Measurements from ENCODE around the gene NDUFB8.
"Not testable (repeated sequence)": the region's sequence is repeated elsewhere in the genome, so short reads cannot be mapped to it uniquely, and the experiment has no call there.

The NDUFB8 gene

GRCh38 chr10:100529475-100530298, at the start of gene NDUFB8:
TSS of gene NDUFB8 (minus strand) at chr10:100529871. CDS start at chr10:100529851, 20 bp downstream.
- in situ Hi-C loops (cut with MboI; ENCODE audit: low sequenced_read_pairs): no loop called here

- in situ Hi-C loops (cut with MboI; ENCODE audit: low sequenced_read_pairs): no loop called here
Measured at GRCh38 chr10:100576282-100576635, 46.6 kb upstream of the NDUFB8 start.

- in situ Hi-C loops (cut with MboI; ENCODE audit: low sequenced_read_pairs): no loop called here
Measured at GRCh38 chr10:100575585-100576281, 46.1 kb upstream of the NDUFB8 start.

GRCh38 chr10:100575146-100575545, 45.5 kb upstream of the NDUFB8 start:
- in situ Hi-C loops (cut with MboI; ENCODE audit: low sequenced_read_pairs): not testable (repeated sequence)

- in situ Hi-C loops (cut with MboI; ENCODE audit: low sequenced_read_pairs): no loop called here
Measured at GRCh38 chr10:100571084-100571856, 41.6 kb upstream of the NDUFB8 start.

GRCh38 chr10:100570506-100570905, 40.8 kb upstream of the NDUFB8 start:
- in situ Hi-C loops (cut with MboI; ENCODE audit: low sequenced_read_pairs): no loop called here

GRCh38 chr10:100569687-100570481, 40.2 kb upstream of the NDUFB8 start:
- in situ Hi-C loops (cut with MboI; ENCODE audit: low sequenced_read_pairs): no loop called here

GRCh38 chr10:100568912-100569311, 39.2 kb upstream of the NDUFB8 start:
- in situ Hi-C loops (cut with MboI; ENCODE audit: low sequenced_read_pairs): no loop called here

- in situ Hi-C loops (cut with MboI; ENCODE audit: low sequenced_read_pairs): no loop called here
Measured at GRCh38 chr10:100567826-100568225, 38.2 kb upstream of the NDUFB8 start.

- in situ Hi-C loops (cut with MboI; ENCODE audit: low sequenced_read_pairs): no loop called here
Measured at GRCh38 chr10:100567249-100567648, 37.6 kb upstream of the NDUFB8 start.

- in situ Hi-C loops (cut with MboI; ENCODE audit: low sequenced_read_pairs): no loop called here
Measured at GRCh38 chr10:100566561-100566960, 36.9 kb upstream of the NDUFB8 start.

- in situ Hi-C loops (cut with MboI; ENCODE audit: low sequenced_read_pairs): no loop called here
Measured at GRCh38 chr10:100565206-100565985, 35.7 kb upstream of the NDUFB8 start.

- in situ Hi-C loops (cut with MboI; ENCODE audit: low sequenced_read_pairs): no loop called here
Measured at GRCh38 chr10:100562008-100562672, 32.5 kb upstream of the NDUFB8 start.

GRCh38 chr10:100561005-100561404, 31.3 kb upstream of the NDUFB8 start:
- in situ Hi-C loops (cut with MboI; ENCODE audit: low sequenced_read_pairs): no loop called here

GRCh38 chr10:100560248-100560647, 30.6 kb upstream of the NDUFB8 start:
- in situ Hi-C loops (cut with MboI; ENCODE audit: low sequenced_read_pairs): no loop called here

GRCh38 chr10:100554902-100555301, 25.2 kb upstream of the NDUFB8 start:
- in situ Hi-C loops (cut with MboI; ENCODE audit: low sequenced_read_pairs): no loop called here

GRCh38 chr10:100553929-100554328, 24.3 kb upstream of the NDUFB8 start:
- in situ Hi-C loops (cut with MboI; ENCODE audit: low sequenced_read_pairs): no loop called here

- in situ Hi-C loops (cut with MboI; ENCODE audit: low sequenced_read_pairs): no loop called here
Measured at GRCh38 chr10:100551738-100552137, 22.1 kb upstream of the NDUFB8 start.

GRCh38 chr10:100551196-100551595, 21.5 kb upstream of the NDUFB8 start:
- in situ Hi-C loops (cut with MboI; ENCODE audit: low sequenced_read_pairs): no loop called here

Measured in hTERT RPE-1 (cell line).